T-cell (primary cell): ENCODE results near the gene TMEM181. TPM values are rescaled to one million over a fixed set of nuclear protein-coding genes. Genes with fewer than 3 reads are reported as not detected.
A peak's percentile ranks its signal among the peaks of the same experiment; 100 is the strongest.
"Not testable (repeated sequence)": the region's sequence is repeated elsewhere in the genome, so short reads cannot be mapped to it uniquely, and the experiment has no call there.

Source experiments
- ATAC-seq, 4 experiments: fragments of 200-7000 bp in 3 of 4; fragments of 150-1000 bp in 1 of 4; cut with Tn5 transposase; replicated peaks in 1 of 4; 1 replicate in 3 of 4; 2 replicates in 1 of 4; pipeline ENCODE4 v1.10.0; 2021; ENCODE audit warnings: moderate library complexity in 3 of 4, mild to moderate bottlenecking in 2 of 4, moderate number of reproducible peaks in 1 of 4
- CTCF ChIA-PET, 2 donors: fragments of 300-600 bp; sonication (Branson Sonifier 250); formaldehyde crosslinking; loops; one replicate each; lab custom pipeline; 2022; ENCODE audit warnings: antibody characterized with exemption in 2 of 2; lab: Charles Lee
- POLR2A ChIA-PET, 2 donors: fragments of 300-600 bp; sonication (Branson Sonifier 250); formaldehyde crosslinking; loops; one replicate each; lab custom pipeline; 2022; ENCODE audit warnings: antibody characterized with exemption in 2 of 2; lab: Charles Lee
- DNase-seq, 35 experiments: peaks; one replicate each; pipeline versions ENCODE4 v3.0.0 to v3.0.0-alpha.2; 2013 to 2023
- H3K27ac ChIP-seq: one replicate; pipeline ENCODE4 v1.5.1; 2013; ENCODE audit warnings: low read length
- H3K27me3 ChIP-seq, 2 experiments: replicated peaks in 1 of 2; 1 replicate in 1 of 2; 2 replicates in 1 of 2; pipeline versions ENCODE4 v1.6.1 to v1.7.0; 2013; ENCODE audit warnings: low read length in 1 of 2, mixed read lengths in 1 of 2; ENCODE audit not compliant: control insufficient read depth in 2 of 2, insufficient read depth in 2 of 2; ENCODE audit errors: extremely low read depth in 1 of 2
- H3K36me3 ChIP-seq, 2 donors: 1 replicate in 1 of 2; 2 replicates in 1 of 2; pipeline versions ENCODE4 v1.6.1 to v1.7.0; 2013; ENCODE audit warnings: low read length in 1 of 2; ENCODE audit not compliant: control insufficient read depth in 2 of 2, insufficient read depth in 1 of 2; ENCODE audit errors: extremely low read depth in 1 of 2
- H3K4me1 ChIP-seq, 2 experiments: 1 replicate in 1 of 2; 2 replicates in 1 of 2; pipeline versions ENCODE4 v1.6.1 to v1.7.0; 2013; ENCODE audit warnings: low read length in 2 of 2, mixed read lengths in 1 of 2; ENCODE audit not compliant: insufficient read depth in 2 of 2, control insufficient read depth in 1 of 2; ENCODE audit errors: extremely low read depth in 1 of 2
- H3K4me3 ChIP-seq, 2 donors: 1 replicate in 1 of 2; 2 replicates in 1 of 2; pipeline versions ENCODE4 v1.5.1 to v1.7.0; 2013; ENCODE audit warnings: mild to moderate bottlenecking in 2 of 2, low read length in 1 of 2, moderate library complexity in 1 of 2; ENCODE audit not compliant: control insufficient read depth in 1 of 2; ENCODE audit errors: extremely low read depth in 1 of 2
- H3K9me3 ChIP-seq: 2 replicates; pipeline ENCODE4 v1.7.0; 2013
- H3K27ac Mint-ChIP-seq, 2 donors: one replicate each; pipeline ENCODE4 v1.8.0; 2020 to 2021; ENCODE audit warnings: mild to moderate bottlenecking in 2 of 2, mixed read lengths in 2 of 2
- H3K27me3 Mint-ChIP-seq, 2 donors: one replicate each; pipeline ENCODE4 v1.8.0; 2021 to 2022; ENCODE audit warnings: mixed read lengths in 2 of 2
- H3K36me3 Mint-ChIP-seq: one replicate; pipeline ENCODE4 v1.8.0; 2021; ENCODE audit warnings: mixed read lengths
- H3K4me1 Mint-ChIP-seq, 3 donors: one replicate each; pipeline ENCODE4 v1.8.0; 2020 to 2022; ENCODE audit warnings: mixed read lengths in 3 of 3, mild to moderate bottlenecking in 1 of 3
- H3K4me3 Mint-ChIP-seq, 3 donors: one replicate each; pipeline ENCODE4 v1.8.0; 2020 to 2022; ENCODE audit warnings: mild to moderate bottlenecking in 3 of 3, mixed read lengths in 3 of 3, moderate library complexity in 3 of 3
- H3K9me3 Mint-ChIP-seq, 3 donors: one replicate each; pipeline ENCODE4 v1.8.0; 2020 to 2022; ENCODE audit warnings: mixed read lengths in 3 of 3
- WGBS: methylation state at CpG from one replicate; pipeline ENCODE4 v1.1.5; 2013; ENCODE audit warnings: missing lambda C conversion rate; ENCODE audit not compliant: insufficient coverage; 5-methylcytosine and 5-hydroxymethylcytosine counted together
- total RNA-seq, 35 experiments: library from RNA in 6 of 35; stranded (reverse) in 6 of 35; fragments of 120-200 nt in 1 of 35; gene quantifications; one replicate each; pipeline versions ENCODE4 v1.2.1 to v1.2.4 and lab custom pipeline; 2013 to 2026

TMEM181 gene
- total RNA-seq, 5 donors from 2014 or later (not counting 1 experiment from before 2014, with no cell fraction given) = 15.9 to 21.5 (median 19.9) TPM

GRCh38 chr6:158517038-158517437, 42.9 kb upstream of the TMEM181 start:
- Histone ChIP-seq H3K9me3 (no peaks in the 10 kb centered on the region), H3K36me3 (no peaks in the 10 kb centered on the region), H3K4me1 (peaks cover 20 to 45% of the 10 kb centered on the region in 2 experiments), H3K27me3 (peaks cover 0 to 24% of the 10 kb centered on the region in 2 experiments), H3K27ac (no peak overlapping the region), H3K4me3 (no peak overlapping the region)
- Mint-ChIP-seq H3K4me1 (peaks cover 30 to 46% (median 37%) of the 10 kb centered on the region in 3 donors), H3K27me3 (peaks cover 5 to 10% of the 10 kb centered on the region in 2 donors), H3K9me3 (no peaks in the 10 kb centered on the region), H3K36me3 (no peaks in the 10 kb centered on the region), H3K27ac (no peak overlapping the region), H3K4me3 (peak overlapping the region in 1 of 3 donors; percentile 3)
- ATAC-seq (no peak), DNase-seq (no peak)
- POLR2A ChIA-PET = no interaction called here
- CTCF ChIA-PET = no interaction called here
- 94% methylated on average over 7 of the region's 8 CpGs for WGBS

GRCh38 chr6:158517581-158517980, 42.3 kb upstream of the TMEM181 start:
- no peaks in the 10 kb centered on the region for H3K36me3 ChIP-seq
- no peaks in the 10 kb centered on the region for H3K36me3 Mint-ChIP-seq
- ChIA-PET POLR2A (no interaction called here), CTCF (no interaction called here)
- H3K27ac Mint-ChIP-seq = no peak overlapping the region
- no peak overlapping the region for H3K4me3 ChIP-seq
- H3K4me1 ChIP-seq = peaks cover 20 to 45% of the 10 kb centered on the region in 2 experiments
- H3K27ac ChIP-seq = peak overlapping the region; percentile 51
- H3K4me3 Mint-ChIP-seq = peak overlapping the region in 1 of 3 donors; percentile 79
- H3K27me3 ChIP-seq = peaks cover 0 to 26% of the 10 kb centered on the region in 2 experiments
- no peaks in the 10 kb centered on the region for H3K9me3 Mint-ChIP-seq
- H3K9me3 ChIP-seq = no peaks in the 10 kb centered on the region
- H3K4me1 Mint-ChIP-seq = peaks cover 30 to 46% (median 37%) of the 10 kb centered on the region in 3 donors
- ATAC-seq = no peak
- DNase-seq = peak in 1 of 35 experiments; percentile 10
- WGBS = 92% methylated on average over 2 of the region's 5 CpGs
- peaks cover 6 to 12% of the 10 kb centered on the region in 2 donors for H3K27me3 Mint-ChIP-seq

GRCh38 chr6:158518191-158519127, 41.4 kb upstream of the TMEM181 start:
- peaks cover 0 to 29% of the 10 kb centered on the region in 2 experiments for H3K27me3 ChIP-seq
- H3K36me3 ChIP-seq = no peaks in the 10 kb centered on the region
- DNase-seq (peak in 33 of 35 experiments; percentile 12 to 71 (median 34)), ATAC-seq (peak; percentile 80 to 89 (median 84))
- no peaks in the 10 kb centered on the region for H3K36me3 Mint-ChIP-seq
- CTCF ChIA-PET = interaction anchor here (0.6 to 1.5 kb wide), 10 partner anchors 18 to 492 kb away, joined by 3 to 8 read pairs (median 4); no protein-coding TSS in a partner anchor
- H3K4me3 Mint-ChIP-seq = peak overlapping the region; percentile 76 to 83 (median 79)
- H3K4me3 ChIP-seq = peak overlapping the region; percentile 43 to 50
- 4% methylated on average over 7 of the region's 18 CpGs for WGBS
- H3K4me1 ChIP-seq = peaks cover 20 to 44% of the 10 kb centered on the region in 2 experiments
- peaks cover 14 to 16% of the 10 kb centered on the region in 2 donors for H3K27me3 Mint-ChIP-seq
- H3K4me1 Mint-ChIP-seq = peaks cover 30 to 45% (median 37%) of the 10 kb centered on the region in 3 donors
- peak overlapping the region; percentile 74 to 77 for H3K27ac Mint-ChIP-seq
- no peaks in the 10 kb centered on the region for H3K9me3 ChIP-seq
- peak overlapping the region; percentile 51 for H3K27ac ChIP-seq
- POLR2A ChIA-PET = no interaction called here
- no peaks in the 10 kb centered on the region for H3K9me3 Mint-ChIP-seq

- no peak for ATAC-seq
Measured at GRCh38 chr6:158519300-158519699, 40.6 kb upstream of the TMEM181 start.

GRCh38 chr6:158519761-158520160, 40.1 kb upstream of the TMEM181 start:
- Mint-ChIP-seq H3K27ac (no peak overlapping the region), H3K4me1 (peaks cover 20 to 32% (median 25%) of the 10 kb centered on the region in 3 donors), H3K4me3 (peak overlapping the region in 1 of 3 donors; percentile 59), H3K9me3 (no peaks in the 10 kb centered on the region), H3K27me3 (peaks cover 27 to 29% of the 10 kb centered on the region in 2 donors), H3K36me3 (no peaks in the 10 kb centered on the region)
- ChIA-PET CTCF (interaction anchor here in 1 of 2 donors (0.5 to 0.6 kb wide), 2 partner anchors 358 to 771 kb away, joined by 3 read pairs; no protein-coding TSS in a partner anchor), POLR2A (no interaction called here)
- no peak overlapping the region for H3K27ac ChIP-seq
- DNase-seq (no peak), ATAC-seq (no peak)
- H3K4me1 ChIP-seq = peaks cover 10 to 31% of the 10 kb centered on the region in 2 experiments
- WGBS = 100% methylated on average over 2 of the region's 4 CpGs
- peaks cover 0 to 41% of the 10 kb centered on the region in 2 experiments for H3K27me3 ChIP-seq
- H3K9me3 ChIP-seq = no peaks in the 10 kb centered on the region
- no peaks in the 10 kb centered on the region for H3K36me3 ChIP-seq
- no peak overlapping the region for H3K4me3 ChIP-seq

More at GRCh38 chr6:158519300-158519699, 40.6 kb upstream of the TMEM181 start:
- H3K4me3 Mint-ChIP-seq = no peak overlapping the region
- DNase-seq = no peak
- no peaks in the 10 kb centered on the region for H3K36me3 Mint-ChIP-seq
- H3K27ac Mint-ChIP-seq = no peak overlapping the region
- Histone ChIP-seq H3K27me3 (peaks cover 0 to 37% of the 10 kb centered on the region in 2 experiments), H3K4me3 (no peak overlapping the region), H3K9me3 (no peaks in the 10 kb centered on the region), H3K27ac (no peak overlapping the region), H3K4me1 (peaks cover 14 to 35% of the 10 kb centered on the region in 2 experiments), H3K36me3 (no peaks in the 10 kb centered on the region)
- peaks cover 25 to 36% (median 30%) of the 10 kb centered on the region in 3 donors for H3K4me1 Mint-ChIP-seq
- no peaks in the 10 kb centered on the region for H3K9me3 Mint-ChIP-seq
- H3K27me3 Mint-ChIP-seq = peaks cover 22 to 24% of the 10 kb centered on the region in 2 donors
- WGBS = 96% methylated on average over 3 of the region's 3 CpGs
- ChIA-PET POLR2A (no interaction called here), CTCF (interaction anchor here (0.5 to 1.5 kb wide), 11 partner anchors 17 to 770 kb away, joined by 3 to 8 read pairs (median 4); no protein-coding TSS in a partner anchor)

- H3K9me3 ChIP-seq, DNase-seq, H3K27ac Mint-ChIP-seq, H3K4me3 ChIP-seq, H3K36me3 ChIP-seq, H3K9me3 Mint-ChIP-seq, POLR2A ChIA-PET, CTCF ChIA-PET, H3K36me3 Mint-ChIP-seq, H3K4me3 Mint-ChIP-seq, H3K27ac ChIP-seq, ATAC-seq: not testable (repeated sequence)
- Histone ChIP-seq H3K27me3 (peaks cover 0 to 48% of the 10 kb centered on the region in 2 experiments), H3K4me1 (peaks cover 8 to 25% of the 10 kb centered on the region in 2 experiments)
- 94% methylated on average over 5 of the region's 7 CpGs for WGBS
- Mint-ChIP-seq H3K4me1 (peaks cover 14 to 20% (median 16%) of the 10 kb centered on the region in 3 donors), H3K27me3 (peaks cover 37 to 41% of the 10 kb centered on the region in 2 donors)
Measured at GRCh38 chr6:158520975-158521374, 38.9 kb upstream of the TMEM181 start.
